Left kidney (tissue), 8 donors: ENCODE data around the gene CDIP1. TPM values are rescaled to one million over a fixed set of nuclear protein-coding genes. Genes with fewer than 3 reads are reported as not detected.
A peak's percentile ranks its signal among the peaks of the same experiment; 100 is the strongest.
"Not testable (repeated sequence)": the region's sequence is repeated elsewhere in the genome, so short reads cannot be mapped to it uniquely, and the experiment has no call there.

Experiments used
- DNase-seq: peaks from one replicate; pipeline ENCODE4 v3.0.0-alpha.2; 2013
- long read RNA-seq, 8 donors: transcript quantifications; one replicate each; lab custom pipeline, GENCODE V29; 2026
- polyA plus RNA-seq: library from polyadenylated mRNA; unstranded; fragments of 120-200 nt; gene quantifications from one replicate; pipeline ENCODE4 v1.2.1, GENCODE V29; 2013; ENCODE audit not compliant: insufficient read length

The CDIP1 gene
- 28.4 TPM for polyA plus RNA-seq
- long read RNA-seq, donor 1, transcript CDIP1-209 (6 exons, 2,062 nt) = major isoform, 6 of 17 reads
- long read RNA-seq, donor 1, partial matches to known transcripts = 5 of 17 reads
- long read RNA-seq, donor 1, other reads (novel, unspliced or antisense) = 0 of 17 reads
- long read RNA-seq, donor 2, transcript CDIP1-205 (6 exons, 2,774 nt) = major isoform, 5 of 10 reads
- long read RNA-seq, donor 2, transcript CDIP1-209 (6 exons, 2,062 nt) = major isoform, 5 of 10 reads
- long read RNA-seq, donor 2, partial matches to known transcripts = 0 of 10 reads
- long read RNA-seq, donor 2, other reads (novel, unspliced or antisense) = 0 of 10 reads
- long read RNA-seq, donor 3, partial matches to known transcripts = 0 of 7 reads
- long read RNA-seq, donor 3, other reads (novel, unspliced or antisense) = 0 of 7 reads
- long read RNA-seq, donor 4 = 0 reads
- long read RNA-seq, donor 5, transcript CDIP1-209 (6 exons, 2,062 nt) = major isoform, 6 of 28 reads
- long read RNA-seq, donor 5, partial matches to known transcripts = 20 of 28 reads
- long read RNA-seq, donor 5, other reads (novel, unspliced or antisense) = 0 of 28 reads
- long read RNA-seq, donor 6, partial matches to known transcripts = 0 of 6 reads
- long read RNA-seq, donor 6, other reads (novel, unspliced or antisense) = 0 of 6 reads
- long read RNA-seq, donor 7, transcript CDIP1-209 (6 exons, 2,062 nt) = major isoform, 7 of 10 reads
- long read RNA-seq, donor 7, partial matches to known transcripts = 0 of 10 reads
- long read RNA-seq, donor 7, other reads (novel, unspliced or antisense) = 0 of 10 reads
- long read RNA-seq, donor 8, partial matches to known transcripts = 0 of 4 reads
- long read RNA-seq, donor 8, other reads (novel, unspliced or antisense) = 0 of 4 reads

DNA sequence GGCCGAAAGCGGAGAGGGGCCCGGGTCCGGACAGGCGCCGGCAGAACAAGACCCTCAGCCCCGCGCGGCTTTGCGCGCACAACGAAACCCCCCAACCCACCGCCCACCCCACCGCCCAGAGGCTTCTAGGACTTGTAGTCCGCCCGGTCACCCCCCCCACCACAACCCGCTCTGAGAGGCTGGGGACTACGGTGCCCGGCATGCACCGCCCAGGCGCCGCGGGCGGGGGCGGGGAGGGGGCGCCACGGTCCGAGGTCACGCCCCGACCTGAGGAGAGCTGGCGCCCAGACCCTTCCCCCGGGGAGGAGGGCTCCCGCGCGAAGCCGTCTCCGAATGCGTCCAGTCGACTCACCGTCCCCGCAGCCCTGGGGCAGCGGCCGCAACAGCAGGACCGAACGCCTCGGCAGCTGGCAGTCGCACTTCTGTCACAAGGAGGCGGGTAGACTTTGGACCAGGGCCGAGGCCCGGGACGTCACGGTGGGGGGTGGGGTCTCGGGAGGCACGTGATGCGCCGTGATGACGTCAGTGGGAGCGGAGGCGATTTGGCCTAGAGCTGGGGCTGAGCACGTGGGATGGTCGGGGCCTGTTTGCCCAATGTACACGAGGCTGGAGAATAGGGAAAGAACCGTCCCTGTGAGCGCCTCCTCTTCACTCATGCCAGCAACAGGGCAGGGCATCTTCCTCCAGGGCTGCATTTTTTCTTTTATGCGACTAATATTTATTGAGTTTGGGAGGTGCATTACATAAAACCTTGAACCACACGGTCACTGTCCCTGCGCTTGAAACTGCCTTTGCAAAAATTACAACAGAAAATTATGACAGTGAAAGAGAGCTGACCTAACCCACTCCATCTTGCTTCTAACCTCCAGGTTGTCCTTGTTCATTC is at the start of gene CDIP1:
Gene CDIP1 (minus strand): TSS at position 424 of the 886 bp plus-strand sequence. CDS start 24,643 bp downstream, outside the sequence.
- DNase-seq = peak; percentile 93

DNA sequence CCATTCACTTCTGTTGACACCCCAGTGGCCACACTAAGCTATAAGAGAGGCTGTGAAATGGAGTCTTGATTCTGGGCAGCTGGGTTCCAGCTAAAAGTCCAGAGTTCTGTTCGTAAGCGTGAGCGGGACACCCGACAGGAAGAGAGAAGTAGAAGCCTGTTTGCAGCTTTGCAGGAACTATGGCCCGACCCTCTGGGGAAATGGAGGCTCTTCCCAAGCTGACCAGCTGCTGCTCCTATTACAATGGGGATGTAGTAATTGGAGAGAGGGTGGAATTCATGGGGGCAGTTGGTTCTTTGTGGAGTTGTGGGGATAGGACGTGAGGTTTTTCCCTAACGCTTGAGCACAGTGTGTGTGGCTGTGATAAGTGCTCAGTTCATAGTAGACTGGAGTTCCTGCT is 47.7 kb upstream of the CDIP1 start:
- no peak for DNase-seq

DNA sequence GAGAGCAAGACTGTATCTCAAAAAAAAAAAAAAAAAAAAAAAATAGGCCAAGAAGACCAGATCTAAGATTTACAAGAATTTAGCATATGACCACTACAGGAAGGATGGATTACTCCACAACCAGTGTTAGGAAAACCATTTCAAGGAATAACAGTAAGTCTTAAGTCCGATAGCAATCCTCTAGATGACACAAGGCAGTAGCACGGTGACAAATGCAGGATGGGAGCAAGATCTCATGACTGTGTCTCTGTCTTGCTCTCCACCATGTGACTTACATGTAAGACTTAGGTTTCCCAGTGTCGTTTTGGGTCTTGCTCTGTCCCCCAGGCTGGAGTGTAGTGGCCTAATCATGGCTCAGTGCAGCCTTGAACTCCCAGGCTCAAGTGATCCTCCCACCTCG is 45.3 kb upstream of the CDIP1 start:
- no peak for DNase-seq

DNA sequence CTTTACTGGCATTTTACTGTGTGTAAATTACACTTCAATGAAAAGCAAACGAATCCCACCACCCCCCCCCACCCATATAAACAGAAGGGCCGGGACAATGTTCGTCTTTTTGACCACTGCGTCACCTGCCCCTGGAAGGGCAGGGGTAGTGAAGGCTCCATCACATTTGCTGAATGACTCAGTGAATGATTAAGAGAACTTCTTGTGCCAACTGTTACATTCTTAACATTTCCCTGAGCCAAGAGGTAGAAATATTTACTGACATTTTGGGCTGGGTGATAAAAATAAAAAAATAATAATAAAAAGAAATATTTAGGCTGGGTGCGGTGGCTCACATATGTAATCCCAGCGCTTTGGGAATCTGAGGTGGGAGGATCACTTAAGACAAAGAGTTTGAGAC is 41.7 kb upstream of the CDIP1 start:
- DNase-seq = no peak

DNA sequence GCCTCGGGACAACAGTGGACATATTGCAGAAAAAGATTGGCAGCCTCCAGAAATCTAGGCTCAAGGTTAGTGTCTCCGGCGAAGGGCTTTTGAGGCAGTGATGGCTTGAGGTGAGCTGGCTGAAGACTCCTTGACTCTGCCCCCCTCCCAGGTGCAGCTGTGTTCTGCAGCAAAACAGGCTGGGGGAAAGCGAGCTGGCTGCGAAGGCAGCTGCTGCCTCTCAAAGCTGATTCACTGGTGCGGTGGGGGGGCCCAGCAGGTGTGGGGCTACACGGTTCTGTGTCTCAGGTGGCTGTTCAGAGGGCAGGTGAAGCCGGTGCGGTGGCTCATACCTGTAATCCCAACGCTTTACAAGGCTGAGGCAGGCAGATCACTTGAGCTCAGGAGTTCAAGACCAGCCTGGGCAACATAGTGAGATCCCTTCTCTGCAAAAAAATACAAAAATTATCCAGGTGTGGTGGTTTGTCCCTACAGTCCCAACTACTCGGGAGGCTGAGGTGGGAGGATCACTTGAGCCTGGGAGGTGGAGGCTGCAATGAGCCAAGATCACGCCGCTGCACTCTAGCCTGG is 40.5 kb upstream of the CDIP1 start:
- no peak for DNase-seq

DNA sequence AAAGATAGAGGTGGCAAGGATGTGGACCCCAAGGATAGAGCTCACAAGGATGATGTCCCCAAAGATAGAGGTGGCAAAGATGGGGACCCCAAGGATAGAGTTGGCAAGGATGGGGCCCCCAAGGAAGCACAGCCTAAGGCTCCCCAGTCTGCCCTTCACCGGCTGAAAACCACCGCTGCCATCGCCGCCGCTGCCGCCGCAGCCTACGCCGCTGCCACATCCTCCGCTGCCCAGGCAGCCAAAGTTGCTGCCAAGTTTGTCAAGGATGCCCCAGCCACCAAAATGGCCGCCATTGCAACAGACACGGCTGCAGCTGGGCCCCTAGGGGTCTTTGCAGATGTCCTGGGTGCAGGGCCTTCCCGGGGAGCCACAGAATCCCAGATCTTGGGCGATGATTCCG is 37.4 kb upstream of the CDIP1 start:
- DNase-seq = no peak

DNA sequence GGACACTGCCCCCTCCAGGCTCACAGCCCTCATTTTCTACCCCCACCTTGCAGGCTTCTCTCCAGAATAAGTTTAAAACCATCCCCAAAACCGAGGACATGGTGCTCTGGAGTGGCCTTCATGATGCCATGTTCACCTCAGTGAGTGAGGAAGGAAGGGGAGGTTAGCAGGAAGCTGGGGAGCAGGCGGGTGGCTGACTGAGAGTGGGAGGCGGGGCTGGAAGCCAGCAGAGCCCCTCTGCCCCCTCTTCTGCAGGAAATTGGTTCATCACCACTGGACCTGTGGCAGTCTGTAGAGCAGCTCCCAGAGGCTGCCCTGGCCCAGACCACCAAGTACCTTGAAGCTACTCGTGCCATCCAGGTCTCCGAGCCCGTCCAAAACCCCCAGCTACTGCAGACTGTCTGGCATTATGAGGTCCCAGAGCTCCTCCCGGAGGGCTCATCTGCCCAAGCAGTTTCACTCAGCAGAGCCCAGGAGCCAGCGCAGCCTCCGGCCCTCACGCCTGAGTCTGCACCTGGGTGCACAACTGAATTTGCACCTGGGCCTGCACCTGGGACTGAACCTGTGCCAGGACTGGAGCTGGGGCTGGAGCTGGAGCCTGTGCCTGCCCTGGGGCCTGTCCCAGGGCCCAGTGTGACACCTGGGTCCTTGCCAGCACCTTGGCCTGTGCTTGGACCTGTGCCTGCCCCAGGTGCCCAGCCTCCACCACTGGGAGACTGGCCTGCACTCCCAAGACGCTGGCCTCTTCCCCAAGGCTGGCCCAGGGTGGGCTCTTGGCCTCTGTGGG is 36.5 kb upstream of the CDIP1 start:
- no peak for DNase-seq

DNA sequence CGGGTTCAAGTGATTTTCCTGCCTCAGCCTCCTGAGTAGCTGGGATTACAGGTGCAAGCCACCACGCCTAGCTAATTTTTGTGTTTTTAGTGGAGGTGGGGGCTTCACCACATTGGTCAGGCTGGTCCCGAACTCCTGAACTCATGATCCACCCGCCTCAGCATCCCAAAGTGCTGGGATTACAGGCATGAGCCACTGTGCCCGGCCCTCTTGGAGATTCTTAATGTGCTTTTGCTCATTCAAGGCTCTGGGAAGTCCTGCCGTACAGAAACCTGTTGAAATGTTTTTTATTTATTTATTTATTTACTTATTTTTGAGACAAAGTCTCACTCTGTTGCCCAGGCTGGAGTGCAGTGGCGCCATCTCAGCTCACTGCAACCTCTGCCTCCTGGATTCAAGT is 35.4 kb upstream of the CDIP1 start:
- DNase-seq = not testable (repeated sequence)

DNA sequence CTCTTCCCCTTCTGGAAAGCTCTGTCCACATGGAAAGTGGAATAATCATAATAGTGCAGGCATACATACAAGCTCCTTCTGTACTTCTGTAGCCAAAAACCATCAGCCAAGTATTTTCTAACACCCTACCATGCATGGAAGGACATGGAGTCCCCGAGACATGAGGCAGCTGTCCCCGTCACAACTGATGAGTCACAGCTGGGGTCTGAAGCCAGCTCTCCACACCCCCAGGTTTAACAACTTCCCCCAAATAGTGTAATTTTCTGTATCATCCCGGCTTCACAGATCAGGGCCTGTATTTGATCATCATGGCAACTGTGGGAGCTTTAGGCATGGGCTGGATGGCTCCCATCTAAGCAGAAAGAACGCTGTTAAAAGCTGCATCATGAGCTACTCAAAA is 34.1 kb upstream of the CDIP1 start:
- peak; percentile 53 for DNase-seq

DNA sequence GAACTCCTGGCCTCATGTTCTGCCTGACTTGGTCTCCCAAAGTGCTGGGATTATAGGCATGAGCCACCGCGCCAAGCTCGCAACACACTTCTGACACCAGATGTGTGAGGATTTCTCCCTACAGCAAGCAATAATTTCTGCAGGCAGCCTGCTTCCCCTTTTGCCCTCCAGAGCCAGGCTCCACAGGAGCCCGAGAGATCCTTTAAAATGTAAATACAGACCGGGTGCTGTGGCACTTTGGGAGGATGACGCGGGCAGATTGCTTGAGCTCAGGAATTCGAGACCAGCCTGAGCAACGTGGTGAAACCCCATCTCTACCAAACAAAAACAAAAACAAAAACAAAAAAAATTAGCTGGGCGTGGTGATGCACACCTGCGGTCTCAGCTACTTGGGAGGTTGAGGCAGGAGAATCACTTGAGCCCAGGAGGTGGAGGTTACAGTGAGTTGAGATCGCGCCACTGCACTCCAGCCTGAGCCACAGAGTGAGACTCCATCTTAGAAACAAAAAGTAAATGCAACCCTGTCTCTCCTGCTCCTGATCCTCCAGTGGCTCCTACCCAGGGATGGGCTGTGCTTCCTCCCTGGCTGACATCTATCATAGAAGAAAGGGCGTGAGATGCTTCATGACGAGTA is 32.2 kb upstream of the CDIP1 start:
- DNase-seq = no peak

DNA sequence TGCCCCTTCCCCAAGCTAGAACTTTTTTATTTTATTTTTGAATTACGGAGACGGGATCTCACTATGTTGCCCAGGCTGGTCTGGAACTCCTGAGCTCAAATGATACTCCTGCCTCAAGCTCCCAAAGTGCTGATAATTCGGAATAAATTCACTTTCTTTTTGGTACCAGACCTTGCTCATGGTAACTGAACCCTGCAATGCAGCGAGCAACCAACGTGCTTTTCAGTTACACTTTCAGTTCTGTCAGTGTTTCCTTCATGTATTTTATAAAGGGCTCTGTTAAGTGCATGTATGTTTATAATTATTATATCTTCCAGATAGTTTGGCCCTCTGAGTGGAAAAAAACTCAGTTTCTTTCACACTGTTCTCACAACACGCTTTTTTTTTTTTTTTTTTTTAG is 31.5 kb upstream of the CDIP1 start:
- no peak for DNase-seq

DNA sequence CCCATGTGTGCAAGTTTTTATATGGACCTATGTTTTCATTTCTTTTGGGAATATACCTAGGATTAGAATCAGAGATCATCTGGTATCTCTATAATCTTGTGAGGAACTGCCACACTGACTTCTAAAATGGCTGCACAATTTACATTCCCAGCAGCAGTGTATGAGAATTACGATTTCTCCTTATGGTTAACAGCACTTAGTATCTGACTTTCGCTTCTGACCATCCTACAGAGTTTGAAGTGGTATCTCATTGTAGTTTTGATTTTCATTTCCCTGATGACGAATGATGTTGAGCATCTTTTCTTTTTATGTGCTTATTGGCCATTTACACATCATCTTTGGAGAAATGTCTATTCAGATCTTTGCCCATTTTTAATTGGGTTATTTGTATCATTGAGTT is 27.6 kb upstream of the CDIP1 start:
- DNase-seq = no peak

DNA sequence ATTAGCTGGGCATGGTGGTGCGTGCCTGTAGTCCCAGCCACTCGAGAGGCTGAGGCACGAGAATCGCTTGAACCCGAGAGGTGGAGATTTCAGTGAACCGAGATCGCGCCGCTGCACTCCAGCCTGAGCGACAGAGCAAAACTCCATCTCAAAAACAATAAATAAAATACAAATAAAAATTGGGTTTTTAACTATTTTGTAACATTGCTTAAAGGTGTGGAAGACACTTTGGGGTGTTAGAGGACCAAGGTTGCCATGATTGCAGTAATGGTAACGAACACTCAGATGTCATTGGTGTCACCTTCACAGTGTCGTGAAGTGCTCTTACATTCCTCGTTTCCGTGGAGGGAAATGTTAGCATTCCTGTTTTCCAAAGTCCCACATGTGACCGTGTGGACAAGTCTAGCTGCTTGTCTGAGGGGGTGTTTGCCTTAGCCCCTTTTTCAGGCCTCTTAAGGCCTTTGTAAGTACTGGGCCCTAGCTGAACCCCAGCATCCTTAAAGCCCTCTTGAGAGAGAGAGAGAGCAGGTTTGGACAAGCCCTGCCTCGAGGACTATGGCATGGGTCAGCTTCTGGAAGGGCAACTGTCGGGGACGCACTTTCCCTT is 26.2 kb upstream of the CDIP1 start:
- DNase-seq = no peak

DNA sequence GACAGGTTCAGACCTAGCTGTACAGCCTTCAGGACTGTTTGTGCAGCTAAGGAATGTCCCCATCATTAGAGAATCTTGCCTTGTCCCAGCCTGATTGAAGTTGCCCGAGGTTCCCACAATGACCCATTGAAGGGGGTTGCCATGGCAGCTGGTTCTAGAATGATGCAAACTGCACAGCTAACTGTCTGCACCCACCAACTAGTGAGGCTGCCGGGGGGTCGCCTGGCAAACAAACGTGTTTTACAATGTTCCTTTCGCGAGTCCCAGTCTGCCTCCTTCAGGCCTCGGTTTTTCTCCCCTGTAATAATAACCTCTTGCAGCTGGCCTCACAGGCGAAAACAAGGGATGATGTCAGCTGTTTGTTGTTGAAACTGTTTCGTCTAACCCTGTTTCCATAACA is 23.0 kb upstream of the CDIP1 start:
- DNase-seq = no peak

DNA sequence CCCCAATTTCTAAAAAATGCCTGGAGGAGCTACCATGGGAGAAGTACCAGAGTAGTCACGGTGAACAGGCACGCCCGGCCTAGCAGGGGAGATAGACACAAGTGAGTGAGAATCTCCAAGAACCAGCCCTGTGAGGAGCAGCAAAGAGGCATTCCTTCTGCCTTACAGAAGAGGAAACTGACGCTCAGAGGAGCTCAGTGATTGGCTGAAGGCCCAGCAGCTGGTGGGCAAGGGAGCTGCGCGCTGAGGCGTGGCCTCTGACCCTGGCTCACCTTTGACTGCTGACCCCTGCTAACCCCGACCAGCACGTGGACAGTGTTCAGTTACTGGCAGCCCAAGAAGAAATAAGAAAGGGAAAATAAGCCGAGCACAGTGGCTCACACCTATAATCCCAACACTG is 19.4 kb upstream of the CDIP1 start:
- no peak for DNase-seq

DNA sequence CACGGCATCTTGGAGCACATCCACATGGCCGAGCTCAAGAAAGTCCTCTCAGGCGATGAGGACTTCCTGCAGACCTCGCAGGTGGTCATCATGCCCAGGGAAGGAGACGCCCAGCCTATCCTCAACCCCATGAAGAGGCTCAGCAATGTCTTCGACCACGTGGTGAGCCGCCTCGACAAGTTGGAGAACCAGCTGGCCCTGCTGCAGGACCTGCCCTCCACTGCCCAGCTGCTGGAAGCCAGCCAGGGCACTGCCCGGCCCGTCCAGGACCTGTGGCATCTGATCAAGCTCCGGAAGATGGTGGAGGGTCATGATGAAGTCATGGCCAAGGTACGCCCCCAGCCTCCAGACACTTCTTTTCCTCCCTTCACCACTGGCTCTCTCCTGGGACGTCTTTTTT is 18.0 kb upstream of the CDIP1 start:
- DNase-seq = no peak

DNA sequence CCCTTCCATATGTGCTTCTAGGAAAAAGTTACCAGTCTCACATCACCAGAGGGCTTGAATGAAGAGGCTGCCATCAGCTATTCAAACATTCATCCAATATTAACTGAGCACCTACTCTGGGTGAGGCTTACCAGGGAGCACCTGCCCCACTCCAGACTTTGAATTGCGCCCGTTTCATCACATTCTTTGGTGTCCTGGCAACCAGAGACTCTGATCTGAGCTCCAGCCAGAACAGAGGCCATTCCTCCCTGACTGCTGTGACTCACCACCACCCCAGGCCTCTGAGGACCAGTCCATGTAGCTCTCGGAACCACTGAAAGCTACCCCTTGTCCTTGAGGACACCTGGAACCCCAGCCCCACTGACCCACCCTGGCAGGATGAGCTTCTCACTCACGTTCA is 17.5 kb upstream of the CDIP1 start, which contains the start of gene C16orf96:
Gene C16orf96 (plus strand): TSS at position 229 of the 400 bp plus-strand sequence. CDS start 150 bp downstream, at position 379.
- no peak for DNase-seq

DNA sequence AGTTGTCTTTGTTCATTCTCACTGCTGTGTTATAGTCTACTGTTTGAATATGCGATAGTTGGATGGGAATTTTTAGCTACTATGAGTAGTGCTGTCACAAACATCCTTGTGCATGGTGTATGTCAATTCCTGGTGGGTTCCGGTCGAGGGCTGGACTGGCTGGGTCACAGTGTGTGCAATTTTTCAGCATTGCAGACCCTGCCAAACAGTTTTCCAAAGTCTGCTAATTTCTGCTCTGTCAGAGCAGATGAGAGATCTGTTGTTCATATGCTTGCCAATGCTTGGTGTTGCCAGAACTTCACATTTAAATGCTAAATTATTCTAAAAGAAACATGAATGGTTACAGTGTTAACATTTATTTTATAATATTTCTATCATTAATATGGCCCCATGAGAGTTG is 14.0 kb upstream of the CDIP1 start:
- DNase-seq = no peak

DNA sequence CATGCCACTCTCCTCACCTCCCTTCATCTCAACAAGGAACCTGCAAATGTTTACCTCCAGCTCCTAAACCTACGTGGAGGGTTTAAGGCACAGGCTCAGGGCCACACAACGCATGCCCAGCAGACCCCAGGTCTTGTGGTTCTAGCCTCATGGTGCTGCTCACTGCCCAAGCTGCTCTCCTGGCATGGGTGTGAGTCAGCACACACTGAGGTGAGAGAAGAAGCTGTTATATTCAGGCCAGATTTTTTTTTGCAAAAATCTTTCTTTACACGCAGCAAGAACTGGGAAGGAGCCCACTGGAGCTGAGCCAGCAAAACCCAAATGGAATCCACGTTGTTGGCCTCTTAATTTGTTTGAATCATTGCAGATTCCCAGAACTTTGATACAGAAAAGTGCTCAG is 12.0 kb upstream of the CDIP1 start:
- no peak for DNase-seq

DNA sequence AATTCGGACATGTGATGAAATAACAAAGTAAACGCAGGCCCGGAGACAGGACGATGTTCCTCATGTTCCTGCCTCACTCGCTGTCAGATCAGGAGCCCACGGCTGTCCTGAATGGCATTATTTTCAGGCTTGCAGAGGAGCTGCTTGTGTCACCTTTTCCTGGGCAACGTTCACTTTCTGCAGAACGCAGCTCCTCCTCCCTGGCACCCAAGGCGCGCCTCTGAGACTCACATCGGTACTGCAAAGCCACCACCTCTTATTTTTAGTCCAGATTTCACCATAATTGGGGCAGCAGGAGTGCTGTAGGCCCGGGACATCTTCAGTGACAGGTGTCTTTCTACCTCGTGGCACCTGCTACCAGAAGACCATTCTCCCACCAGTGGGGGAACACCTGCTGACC is 9.6 kb upstream of the CDIP1 start:
- DNase-seq = no peak
